Gastroesophageal sphincter (tissue), 4 donors: ENCODE measurements around the gene FAM83G. TPM values are rescaled to one million over a fixed set of nuclear protein-coding genes. Genes with fewer than 3 reads are reported as not detected.

Experiments used
- ATAC-seq: fragments of 150-250 bp; one replicate; pipeline ENCODE4 v1.9.1; 2016; ENCODE audit warnings: mild to moderate bottlenecking, moderate library complexity
- H3K27ac ChIP-seq, 4 donors: fragments of 200-600 bp; sonication (generic) in 3 of 4; 1 replicate in 3 of 4; 2 replicates in 1 of 4; pipeline ENCODE4 v1.5.1; 2016 to 2019
- H3K27me3 ChIP-seq: fragments of 200-600 bp; sonication (generic); one replicate; pipeline ENCODE4 v1.5.1; 2019
- H3K36me3 ChIP-seq, 2 donors: fragments of 200-600 bp; sonication (generic); one replicate each; pipeline ENCODE4 v1.5.1; 2019; ENCODE audit warnings: control low read depth in 1 of 2
- H3K4me1 ChIP-seq, 3 donors: fragments of 200-600 bp; sonication (generic); 1 replicate in 2 of 3; 2 replicates in 1 of 3; pipeline ENCODE4 v1.5.1; 2016 to 2019; ENCODE audit warnings: control low read depth in 2 of 3
- H3K4me3 ChIP-seq, 2 donors: fragments of 200-600 bp; sonication (generic); one replicate each; pipeline ENCODE4 v1.5.1; 2019; ENCODE audit warnings: mild to moderate bottlenecking in 1 of 2, moderate library complexity in 1 of 2
- H3K9me3 ChIP-seq, 3 donors: fragments of 200-600 bp; sonication (generic); one replicate each; pipeline ENCODE4 v1.5.1; 2017 to 2019; ENCODE audit warnings: control low read depth in 2 of 3
- CTCF ChIP-seq, 4 experiments: fragments of 200-600 bp in 2 of 4; fragments of 450-650 bp in 2 of 4; sonication (generic) in 1 of 4; IDR thresholded peaks; one replicate each; pipeline ENCODE4 v1.5.1; 2017 to 2019; ENCODE audit warnings: antibody characterized with exemption in 4 of 4, mild to moderate bottlenecking in 2 of 4, moderate library complexity in 2 of 4
- EP300 ChIP-seq: sonication (generic); formaldehyde crosslinking; IDR thresholded peaks from one replicate; pipeline ENCODE4 v1.6.1; 2017; ENCODE audit warnings: antibody characterized with exemption, mild to moderate bottlenecking
- POLR2A ChIP-seq, 2 donors: fragments of 450-650 bp; IDR thresholded peaks; one replicate each; pipeline ENCODE4 v1.6.1; 2017; ENCODE audit warnings: antibody characterized with exemption in 2 of 2, mild to moderate bottlenecking in 2 of 2, moderate library complexity in 1 of 2
- POLR2AphosphoS5 ChIP-seq: sonication (generic); formaldehyde crosslinking; IDR thresholded peaks from one replicate; pipeline ENCODE4 v1.6.1; 2017; ENCODE audit warnings: antibody characterized with exemption
- WGBS, 2 donors: methylation state at CpG; one replicate each; pipeline ENCODE4 v1.1.5; 2018; ENCODE audit warnings: low coverage in 1 of 2; 5-methylcytosine and 5-hydroxymethylcytosine counted together
- total RNA-seq, 4 donors: library from RNA; depleted of rRNA; stranded (reverse); fragments of >200 nt; gene quantifications; one replicate each; pipeline ENCODE4 v1.1.0, GENCODE V29; 2016

FAM83G gene
- total RNA-seq, 4 donors from 2014 or later = 6.7 to 17.9 (median 11.7) TPM

- H3K9me3 ChIP-seq = peaks cover 0 to 16% (median 0%) of the 10 kb centered on the region in 3 donors
- no CpG with 5 or more reads among the region's 2 CpGs for WGBS, 2 donors
- H3K4me3 ChIP-seq = no peak overlapping the region
- H3K36me3 ChIP-seq = no peaks in the 10 kb centered on the region
- no peak overlapping the region for H3K27ac ChIP-seq
- ATAC-seq = no peak
- H3K27me3 ChIP-seq = no peaks in the 10 kb centered on the region
- no peaks in the 10 kb centered on the region for H3K4me1 ChIP-seq
- TF ChIP-seq POLR2AphosphoS5 (no peak), EP300 (no peak), CTCF (IDR thresholded peaks at IDR 0.05) (no peak), POLR2A (IDR thresholded peaks at IDR 0.05) (no peak)
Measured at GRCh38 chr17:18996458-18996857, 8.1 kb downstream of the FAM83G start.

- peaks cover 0 to 16% (median 0%) of the 10 kb centered on the region in 3 donors for H3K9me3 ChIP-seq
- WGBS, 2 donors = 90 to 100% methylated on average over 3 of the region's 3 CpGs
- no peak overlapping the region for H3K4me3 ChIP-seq
- no peak for TF ChIP-seq CTCF (IDR thresholded peaks at IDR 0.05)
- no peaks in the 10 kb centered on the region for H3K27me3 ChIP-seq
- ATAC-seq = no peak
- no peak overlapping the region for H3K27ac ChIP-seq
- no peaks in the 10 kb centered on the region for H3K36me3 ChIP-seq
- no peaks in the 10 kb centered on the region for H3K4me1 ChIP-seq
Measured at GRCh38 chr17:18995220-18995619, 9.3 kb downstream of the FAM83G start.

- no peaks in the 10 kb centered on the region for H3K4me1 ChIP-seq
- H3K36me3 ChIP-seq = no peaks in the 10 kb centered on the region
- H3K9me3 ChIP-seq = peaks cover 0 to 16% (median 0%) of the 10 kb centered on the region in 3 donors
- TF ChIP-seq POLR2A (IDR thresholded peaks at IDR 0.05) (no peak), CTCF (IDR thresholded peaks at IDR 0.05) (no peak), POLR2AphosphoS5 (no peak), EP300 (no peak)
- 43 to 67% methylated on average over 1 of the region's 1 CpG for WGBS, 2 donors
- ATAC-seq = no peak
- no peak overlapping the region for H3K4me3 ChIP-seq
- H3K27ac ChIP-seq = no peak overlapping the region
- H3K27me3 ChIP-seq = no peaks in the 10 kb centered on the region
Measured at GRCh38 chr17:18994631-18995030, 9.9 kb downstream of the FAM83G start.

GRCh38 chr17:18993905-18994526 lies 10.5 kb downstream of the FAM83G start:
- H3K4me3 ChIP-seq = no peak overlapping the region
- WGBS, 2 donors = 50 to 60% methylated on average over 3 of the region's 16 CpGs
- no peaks in the 10 kb centered on the region for H3K36me3 ChIP-seq
- no peak overlapping the region for H3K27ac ChIP-seq
- TF ChIP-seq POLR2AphosphoS5 (no peak), CTCF (IDR thresholded peaks at IDR 0.05) (no peak), POLR2A (IDR thresholded peaks at IDR 0.05) (no peak), EP300 (no peak)
- H3K9me3 ChIP-seq = peaks cover 0 to 16% (median 0%) of the 10 kb centered on the region in 3 donors
- H3K27me3 ChIP-seq = no peaks in the 10 kb centered on the region
- no peaks in the 10 kb centered on the region for H3K4me1 ChIP-seq
- ATAC-seq = no peak

GRCh38 chr17:18992454-18993130 lies 12.0 kb downstream of the FAM83G start:
- Histone ChIP-seq H3K9me3 (peaks cover 0 to 16% (median 0%) of the 10 kb centered on the region in 3 donors), H3K4me1 (no peaks in the 10 kb centered on the region), H3K36me3 (no peaks in the 10 kb centered on the region), H3K27ac (no peak overlapping the region), H3K4me3 (no peak overlapping the region), H3K27me3 (no peaks in the 10 kb centered on the region)
- no peak for ATAC-seq
- TF ChIP-seq CTCF (IDR thresholded peaks at IDR 0.05) (no peak), POLR2A (IDR thresholded peaks at IDR 0.05) (no peak), EP300 (no peak), POLR2AphosphoS5 (no peak)
- WGBS, 2 donors = no CpG with 5 or more reads among the region's 22 CpGs
